HEK293T (cell line): Measurements from ENCODE around the gene DLK2.

Experiments used
- ELF4 ChIP-seq: fragments of 450-650 bp; IDR thresholded peaks from 2 replicates; pipeline ENCODE4 v1.6.1; 2017; ENCODE audit warnings: antibody characterized with exemption
- FOXK2 ChIP-seq: fragments of 450-650 bp; IDR thresholded peaks from 2 replicates; pipeline ENCODE4 v1.6.1; 2016; ENCODE audit warnings: mild to moderate bottlenecking
- LEF1 ChIP-seq: fragments of 450-650 bp; IDR thresholded peaks from 2 replicates; pipeline ENCODE4 v1.6.1; 2017; ENCODE audit warnings: mild to moderate bottlenecking, borderline replicate concordance

DNA sequence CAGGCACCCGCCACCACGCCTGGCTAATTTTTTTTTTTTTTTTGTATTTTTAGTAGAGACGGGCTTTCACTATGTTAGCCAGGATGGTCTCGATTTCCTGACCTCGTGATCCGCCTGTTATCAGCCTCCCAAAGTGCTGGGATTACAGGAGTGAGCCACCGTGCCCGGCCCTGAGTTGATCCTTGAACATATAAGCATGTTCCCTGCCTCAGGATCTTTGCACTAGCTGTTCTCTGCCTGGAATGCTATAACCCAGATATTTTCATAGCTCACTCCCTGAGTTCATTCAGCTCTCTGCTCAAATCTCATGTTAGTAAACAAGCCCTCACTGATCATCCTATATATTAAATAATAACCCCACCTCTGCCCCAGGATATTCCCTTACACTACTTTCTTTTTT is 9.0 kb upstream of the DLK2 start:
- TF ChIP-seq FOXK2 (no peak), LEF1 (no peak), ELF4 (no peak)
